H1 (cell line): ENCODE results near the gene PRMT1. TPM values are rescaled to one million over a fixed set of nuclear protein-coding genes. Genes with fewer than 3 reads are reported as not detected.

Experiments used
- CTBP2 ChIP-seq: IDR thresholded peaks from 2 replicates; pipeline ENCODE4 v1.7.0; 2011; ENCODE audit warnings: borderline replicate concordance, mild to moderate bottlenecking, moderate library complexity, mixed read lengths, low read length; ENCODE audit not compliant: insufficient read depth, insufficient read length
- EZH2 ChIP-seq: fragments of 200-600 bp; sonication (generic); IDR thresholded peaks from 2 replicates; pipeline ENCODE4 v1.7.1; 2012; ENCODE audit warnings: low read depth, mild to moderate bottlenecking, moderate library complexity, low read length, inconsistent platforms; ENCODE audit not compliant: severe bottlenecking
- FOSL1 ChIP-seq: IDR thresholded peaks from 2 replicates; pipeline ENCODE4 v1.6.1; 2011; ENCODE audit warnings: mild to moderate bottlenecking, low read depth, low read length, moderate library complexity; ENCODE audit not compliant: insufficient read depth
- HDAC2 ChIP-seq, 2 experiments: fragments of 300-600 bp in 1 of 2; sonication (generic) in 1 of 2; IDR thresholded peaks; 2 replicates each; pipeline ENCODE4 v1.6.1; 2011 to 2012; ENCODE audit warnings: low read depth in 2 of 2, low read length in 2 of 2, mild to moderate bottlenecking in 2 of 2, moderate library complexity in 2 of 2, borderline replicate concordance in 1 of 2, inconsistent platforms in 1 of 2
- KDM5A ChIP-seq: fragments of 200-600 bp; IDR thresholded peaks from 2 replicates; pipeline ENCODE4 v1.7.1; 2012; ENCODE audit warnings: mild to moderate bottlenecking, low read length, inconsistent platforms, mixed read lengths
- NRF1 ChIP-seq: IDR thresholded peaks from 2 replicates; pipeline ENCODE4 v1.6.1; 2011; ENCODE audit warnings: mild to moderate bottlenecking, low read depth, low read length, improper control_type of control experiment
- RAD21 ChIP-seq, 2 experiments: IDR thresholded peaks in 1 of 2; conservative IDR thresholded peaks in 1 of 2; 2 replicates each; pipeline ENCODE4 v1.6.1; 2011; ENCODE audit warnings: low read depth in 2 of 2, low read length in 2 of 2, improper control_type of control experiment in 1 of 2, inconsistent platforms in 1 of 2, mild to moderate bottlenecking in 1 of 2, moderate library complexity in 1 of 2
- RBBP5 ChIP-seq: IDR thresholded peaks from 2 replicates; pipeline ENCODE4 v1.7.1; 2012; ENCODE audit warnings: low read depth, mild to moderate bottlenecking, inconsistent platforms, low read length, moderate library complexity, borderline replicate concordance
- SP4 ChIP-seq: IDR thresholded peaks from 2 replicates; pipeline ENCODE4 v1.6.1; 2012; ENCODE audit warnings: low read length, inconsistent platforms
- polyA plus RNA-seq, 7 experiments: library from polyadenylated mRNA; depleted of rRNA in 3 of 7; stranded (reverse) in 5 of 7; unstranded in 2 of 7; fragments of >200 nt in 5 of 7; fragments of 200-250 nt in 2 of 7; gene quantifications; 1 replicate in 5 of 7; 2 replicates in 1 of 7; 4 replicates in 1 of 7; pipeline versions ENCODE4 v1.2.1 to v1.2.3, GENCODE V29; 2011 to 2013; ENCODE audit warnings: missing spikeins in 2 of 7, mixed read lengths in 2 of 7
- total RNA-seq: library from RNA; stranded (reverse); fragmentation: NEBNext Ultra II Directional; extraction: Animal tissue kit (Norgen Biotek cat#: 25700); gene quantifications from 2 replicates; pipeline ENCODE4 v1.2.1, GENCODE V29; 2021
- TF ChIP-seq, protein P1 (sequence below): fragments of 300-600 bp; sonication (generic); IDR thresholded peaks from 2 replicates; pipeline ENCODE4 v1.7.1; 2012; ENCODE audit warnings: low read length, moderate library complexity, mild to moderate bottlenecking, inconsistent platforms; ENCODE audit not compliant: insufficient replicate concordance

Gene PRMT1
- total and polyA plus RNA-seq, 2 of the 8 experiments (the other 6 are each of a cell fraction or from before 2014, with no cell fraction given) = 561 to 1,215 TPM

DNA sequence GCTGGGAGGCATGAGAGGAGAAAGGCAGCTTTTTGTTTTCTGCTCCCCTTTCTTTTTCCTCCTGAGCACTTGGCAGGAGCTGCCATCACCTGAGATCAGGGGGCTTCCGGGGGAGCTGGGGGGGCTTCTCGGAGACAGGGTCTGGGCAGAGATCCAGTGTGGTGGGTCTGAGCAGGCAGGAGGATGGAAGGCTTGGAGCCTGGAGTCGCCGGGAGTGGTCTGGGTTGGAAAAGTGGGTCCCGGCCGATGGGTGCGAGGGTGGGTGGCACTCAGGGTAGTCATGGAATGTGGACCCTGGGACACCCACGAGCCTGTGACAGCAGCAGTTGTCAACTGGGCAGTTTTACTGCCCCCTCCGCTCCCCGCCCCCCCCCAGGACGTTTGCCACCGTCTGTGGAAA, 10.1 kb downstream of the PRMT1 start (continued):
- TF ChIP-seq, protein P1, sequence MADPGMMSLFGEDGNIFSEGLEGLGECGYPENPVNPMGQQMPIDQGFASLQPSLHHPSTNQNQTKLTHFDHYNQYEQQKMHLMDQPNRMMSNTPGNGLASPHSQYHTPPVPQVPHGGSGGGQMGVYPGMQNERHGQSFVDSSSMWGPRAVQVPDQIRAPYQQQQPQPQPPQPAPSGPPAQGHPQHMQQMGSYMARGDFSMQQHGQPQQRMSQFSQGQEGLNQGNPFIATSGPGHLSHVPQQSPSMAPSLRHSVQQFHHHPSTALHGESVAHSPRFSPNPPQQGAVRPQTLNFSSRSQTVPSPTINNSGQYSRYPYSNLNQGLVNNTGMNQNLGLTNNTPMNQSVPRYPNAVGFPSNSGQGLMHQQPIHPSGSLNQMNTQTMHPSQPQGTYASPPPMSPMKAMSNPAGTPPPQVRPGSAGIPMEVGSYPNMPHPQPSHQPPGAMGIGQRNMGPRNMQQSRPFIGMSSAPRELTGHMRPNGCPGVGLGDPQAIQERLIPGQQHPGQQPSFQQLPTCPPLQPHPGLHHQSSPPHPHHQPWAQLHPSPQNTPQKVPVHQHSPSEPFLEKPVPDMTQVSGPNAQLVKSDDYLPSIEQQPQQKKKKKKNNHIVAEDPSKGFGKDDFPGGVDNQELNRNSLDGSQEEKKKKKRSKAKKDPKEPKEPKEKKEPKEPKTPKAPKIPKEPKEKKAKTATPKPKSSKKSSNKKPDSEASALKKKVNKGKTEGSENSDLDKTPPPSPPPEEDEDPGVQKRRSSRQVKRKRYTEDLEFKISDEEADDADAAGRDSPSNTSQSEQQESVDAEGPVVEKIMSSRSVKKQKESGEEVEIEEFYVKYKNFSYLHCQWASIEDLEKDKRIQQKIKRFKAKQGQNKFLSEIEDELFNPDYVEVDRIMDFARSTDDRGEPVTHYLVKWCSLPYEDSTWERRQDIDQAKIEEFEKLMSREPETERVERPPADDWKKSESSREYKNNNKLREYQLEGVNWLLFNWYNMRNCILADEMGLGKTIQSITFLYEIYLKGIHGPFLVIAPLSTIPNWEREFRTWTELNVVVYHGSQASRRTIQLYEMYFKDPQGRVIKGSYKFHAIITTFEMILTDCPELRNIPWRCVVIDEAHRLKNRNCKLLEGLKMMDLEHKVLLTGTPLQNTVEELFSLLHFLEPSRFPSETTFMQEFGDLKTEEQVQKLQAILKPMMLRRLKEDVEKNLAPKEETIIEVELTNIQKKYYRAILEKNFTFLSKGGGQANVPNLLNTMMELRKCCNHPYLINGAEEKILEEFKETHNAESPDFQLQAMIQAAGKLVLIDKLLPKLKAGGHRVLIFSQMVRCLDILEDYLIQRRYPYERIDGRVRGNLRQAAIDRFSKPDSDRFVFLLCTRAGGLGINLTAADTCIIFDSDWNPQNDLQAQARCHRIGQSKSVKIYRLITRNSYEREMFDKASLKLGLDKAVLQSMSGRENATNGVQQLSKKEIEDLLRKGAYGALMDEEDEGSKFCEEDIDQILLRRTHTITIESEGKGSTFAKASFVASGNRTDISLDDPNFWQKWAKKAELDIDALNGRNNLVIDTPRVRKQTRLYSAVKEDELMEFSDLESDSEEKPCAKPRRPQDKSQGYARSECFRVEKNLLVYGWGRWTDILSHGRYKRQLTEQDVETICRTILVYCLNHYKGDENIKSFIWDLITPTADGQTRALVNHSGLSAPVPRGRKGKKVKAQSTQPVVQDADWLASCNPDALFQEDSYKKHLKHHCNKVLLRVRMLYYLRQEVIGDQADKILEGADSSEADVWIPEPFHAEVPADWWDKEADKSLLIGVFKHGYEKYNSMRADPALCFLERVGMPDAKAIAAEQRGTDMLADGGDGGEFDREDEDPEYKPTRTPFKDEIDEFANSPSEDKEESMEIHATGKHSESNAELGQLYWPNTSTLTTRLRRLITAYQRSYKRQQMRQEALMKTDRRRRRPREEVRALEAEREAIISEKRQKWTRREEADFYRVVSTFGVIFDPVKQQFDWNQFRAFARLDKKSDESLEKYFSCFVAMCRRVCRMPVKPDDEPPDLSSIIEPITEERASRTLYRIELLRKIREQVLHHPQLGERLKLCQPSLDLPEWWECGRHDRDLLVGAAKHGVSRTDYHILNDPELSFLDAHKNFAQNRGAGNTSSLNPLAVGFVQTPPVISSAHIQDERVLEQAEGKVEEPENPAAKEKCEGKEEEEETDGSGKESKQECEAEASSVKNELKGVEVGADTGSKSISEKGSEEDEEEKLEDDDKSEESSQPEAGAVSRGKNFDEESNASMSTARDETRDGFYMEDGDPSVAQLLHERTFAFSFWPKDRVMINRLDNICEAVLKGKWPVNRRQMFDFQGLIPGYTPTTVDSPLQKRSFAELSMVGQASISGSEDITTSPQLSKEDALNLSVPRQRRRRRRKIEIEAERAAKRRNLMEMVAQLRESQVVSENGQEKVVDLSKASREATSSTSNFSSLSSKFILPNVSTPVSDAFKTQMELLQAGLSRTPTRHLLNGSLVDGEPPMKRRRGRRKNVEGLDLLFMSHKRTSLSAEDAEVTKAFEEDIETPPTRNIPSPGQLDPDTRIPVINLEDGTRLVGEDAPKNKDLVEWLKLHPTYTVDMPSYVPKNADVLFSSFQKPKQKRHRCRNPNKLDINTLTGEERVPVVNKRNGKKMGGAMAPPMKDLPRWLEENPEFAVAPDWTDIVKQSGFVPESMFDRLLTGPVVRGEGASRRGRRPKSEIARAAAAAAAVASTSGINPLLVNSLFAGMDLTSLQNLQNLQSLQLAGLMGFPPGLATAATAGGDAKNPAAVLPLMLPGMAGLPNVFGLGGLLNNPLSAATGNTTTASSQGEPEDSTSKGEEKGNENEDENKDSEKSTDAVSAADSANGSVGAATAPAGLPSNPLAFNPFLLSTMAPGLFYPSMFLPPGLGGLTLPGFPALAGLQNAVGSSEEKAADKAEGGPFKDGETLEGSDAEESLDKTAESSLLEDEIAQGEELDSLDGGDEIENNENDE = no peak
- TF ChIP-seq NRF1 = no peak
- TF ChIP-seq EZH2 = no peak
- no peak for TF ChIP-seq CTBP2
- no peak for TF ChIP-seq RAD21 (IDR thresholded peaks at IDR 0.05 in 1 of 2, conservative IDR thresholded peaks at IDR 0.05 in 1 of 2; ENCODE audit: low read depth in 2 of 2, low read length in 2 of 2)
- no peak for TF ChIP-seq HDAC2 (IDR thresholded peaks at IDR 0.05; ENCODE audit: borderline replicate concordance in 1 of 2, low read depth in 2 of 2, low read length in 2 of 2)
- no peak for TF ChIP-seq SP4
- no peak for TF ChIP-seq RBBP5
- no peak for TF ChIP-seq KDM5A
- no peak for TF ChIP-seq FOSL1
